Measurements from ENCODE around the gene COG6.
A peak's percentile ranks its signal among the peaks of the same experiment; 100 is the strongest.

COG6 gene

GRCh38 chr13:39682310-39682709, 26.8 kb downstream of the COG6 start:
- no peak for DNase-seq

- no peak for DNase-seq
These were observed 27.3 kb downstream of the COG6 start for GRCh38 chr13:39682788-39683187.

GRCh38 chr13:39684531-39685137, 29.2 kb downstream of the COG6 start:
- DNase-seq: peak; percentile 33

GRCh38 chr13:39685652-39686051, 30.2 kb downstream of the COG6 start:
- no peak for DNase-seq

GRCh38 chr13:39688278-39688677, 32.8 kb downstream of the COG6 start:
- DNase-seq: no peak

- no peak for DNase-seq
These were observed 33.4 kb downstream of the COG6 start for GRCh38 chr13:39688699-39689405.

- DNase-seq: no peak
These were observed 37.4 kb downstream of the COG6 start for GRCh38 chr13:39692660-39693438.

GRCh38 chr13:39699274-39699673, 43.8 kb downstream of the COG6 start:
- no peak for DNase-seq

GRCh38 chr13:39712626-39713025, 57.2 kb downstream of the COG6 start:
- DNase-seq: no peak

- DNase-seq: no peak
These were observed 73.7 kb downstream of the COG6 start for GRCh38 chr13:39729156-39729555.

- no peak for DNase-seq
These were observed 79.5 kb downstream of the COG6 start for GRCh38 chr13:39734952-39735351.

- no peak for DNase-seq
These were observed 81.6 kb downstream of the COG6 start for GRCh38 chr13:39737047-39737446.

GRCh38 chr13:39740761-39741160, 85.3 kb downstream of the COG6 start:
- DNase-seq: no peak

- DNase-seq: no peak
These were observed 93.5 kb downstream of the COG6 start for GRCh38 chr13:39748961-39749360.

- no peak for DNase-seq
These were observed 94.1 kb downstream of the COG6 start for GRCh38 chr13:39749528-39749927.

GRCh38 chr13:39751805-39752204, 96.3 kb downstream of the COG6 start:
- DNase-seq: no peak

GRCh38 chr13:39760521-39760920, 105.1 kb downstream of the COG6 start:
- DNase-seq: no peak

GRCh38 chr13:39765801-39766463, 110.5 kb downstream of the COG6 start:
- peak; percentile 21 for DNase-seq

- no peak for DNase-seq
These were observed 111.1 kb downstream of the COG6 start for GRCh38 chr13:39766464-39767158.

GRCh38 chr13:39767791-39768517, 112.5 kb downstream of the COG6 start:
- no peak for DNase-seq

GRCh38 chr13:39768962-39769361, 113.5 kb downstream of the COG6 start:
- DNase-seq: no peak

Measured in NCI-H748 treated with DMSO at 0.1 percent for 48 hours (cell line).